ENCODE data around the gene OXSM. TPM values are rescaled to one million over a fixed set of nuclear protein-coding genes. Genes with fewer than 3 reads are reported as not detected.

OXSM gene
- total RNA-seq, 2 donors from 2014 or later = 18.2 to 19.9 TPM

Other genes starting within 250 kb of the OXSM start
- gene TOP2B, start 125.2 kb upstream of the OXSM start, total RNA-seq = 100 to 1,000 TPM; 140 to 151 TPM
- gene NGLY1, start 6.6 kb upstream of the OXSM start, total RNA-seq = 10 to 100 TPM; 65.9 to 67.3 TPM

Measured in activated T-cell treated with anti-CD3 and anti-CD28 coated beads, Interleukin-2, amount 50 U/mL, for 72 hours (primary cell).